Endothelial cell of umbilical vein (primary cell): ENCODE results near the gene PLPPR2. TPM values are rescaled to one million over a fixed set of nuclear protein-coding genes. Genes with fewer than 3 reads are reported as not detected.

Experiments used
- BruUV-seq: library from RNA; stranded (reverse); fragments of 400-500 nt; replicated peaks from 2 replicates; lab custom pipeline; 2021; lab: Mats Ljungman, UMichigan
- CTCF ChIA-PET: fragments of 300-600, 350-600 bp; sonication (Branson Sonifier 250); formaldehyde crosslinking; loops from one replicate; lab custom pipeline; 2021; ENCODE audit warnings: antibody characterized with exemption, inconsistent platforms; lab: Charles Lee
- POLR2A ChIA-PET: fragments of 300-600, 350-600 bp; sonication (Branson Sonifier 250); formaldehyde crosslinking; loops from one replicate; lab custom pipeline; 2021; ENCODE audit warnings: antibody characterized with exemption, inconsistent platforms; lab: Charles Lee
- DNase-seq: peaks from one replicate; pipeline ENCODE4 v3.0.0-alpha.2; 2011; ENCODE audit warnings: low read depth, low spot score
- FAIRE-seq: peaks from 2 replicates; lab custom pipeline; 2011; peaks lifted over from hg19 to GRCh38; lab: Jason Lieb, UNC
- H2AFZ ChIP-seq: 2 replicates; pipeline ENCODE4 v1.6.0; 2012; ENCODE audit warnings: low read depth, low read length, control low read depth, inconsistent platforms
- H3K27ac ChIP-seq: 2 replicates; pipeline ENCODE4 v1.5.1; 2011; ENCODE audit warnings: low read depth, mild to moderate bottlenecking, control low read depth, low read length, moderate library complexity; ENCODE audit not compliant: insufficient read depth
- H3K27me3 ChIP-seq, 2 experiments: 2 replicates each; pipeline versions ENCODE4 v1.6.0 to v1.6.1; 2011; ENCODE audit warnings: low read length in 2 of 2, mixed read lengths in 1 of 2; ENCODE audit not compliant: control insufficient read depth in 2 of 2, insufficient read depth in 2 of 2
- H3K36me3 ChIP-seq, 2 experiments: 2 replicates in 1 of 2; 3 replicates in 1 of 2; pipeline ENCODE4 v1.5.1; 2011; ENCODE audit warnings: low read length in 2 of 2, mild to moderate bottlenecking in 1 of 2, moderate library complexity in 1 of 2; ENCODE audit not compliant: control insufficient read depth in 2 of 2, insufficient read depth in 2 of 2; ENCODE audit errors: extremely low read depth in 1 of 2
- H3K4me1 ChIP-seq: 3 replicates; pipeline ENCODE4 v1.5.1; 2011; ENCODE audit warnings: mild to moderate bottlenecking, low read length; ENCODE audit not compliant: control insufficient read depth, insufficient read depth; ENCODE audit errors: extremely low read depth
- H3K4me2 ChIP-seq: 2 replicates; pipeline ENCODE4 v1.6.1; 2011; ENCODE audit warnings: low read length, control low read depth, mixed read lengths; ENCODE audit not compliant: insufficient read depth
- H3K4me3 ChIP-seq, 3 experiments: fragments of 200-600 bp in 1 of 3; sonication (generic), shearing (Covaris generic) in 1 of 3; replicated peaks in 1 of 3; 2 replicates each; pipeline ENCODE4 v1.5.1; 2011 to 2016; ENCODE audit warnings: control low read depth in 3 of 3, low read length in 3 of 3, mild to moderate bottlenecking in 2 of 3, inconsistent platforms in 1 of 3, low read depth in 1 of 3, moderate library complexity in 1 of 3; ENCODE audit not compliant: insufficient read depth in 1 of 3
- H3K79me2 ChIP-seq: 2 replicates; pipeline ENCODE4 v1.6.0; 2012; ENCODE audit warnings: low read length, inconsistent platforms; ENCODE audit not compliant: control insufficient read depth, insufficient read depth
- H3K9ac ChIP-seq: replicated peaks from 2 replicates; pipeline ENCODE3; 2011; ENCODE audit warnings: low read length, control low read depth; ENCODE audit not compliant: insufficient read depth; ENCODE audit errors: extremely low read depth
- H3K9me1 ChIP-seq: replicated peaks from 3 replicates; pipeline ENCODE4 v1.6.0; 2011; ENCODE audit warnings: mild to moderate bottlenecking, low read length; ENCODE audit not compliant: control insufficient read depth, insufficient read depth; ENCODE audit errors: extremely low read depth
- H3K9me3 ChIP-seq: replicated peaks from 2 replicates; pipeline ENCODE4 v1.5.1; 2012; ENCODE audit warnings: low read length, inconsistent platforms; ENCODE audit not compliant: control insufficient read depth, insufficient read depth
- H4K20me1 ChIP-seq: replicated peaks from 2 replicates; pipeline ENCODE3; 2011; ENCODE audit warnings: mild to moderate bottlenecking, low read length; ENCODE audit not compliant: control insufficient read depth, insufficient read depth; ENCODE audit errors: extremely low read depth
- EZH2 ChIP-seq: IDR thresholded peaks from 2 replicates; pipeline ENCODE4 v1.6.1; 2012; ENCODE audit warnings: borderline replicate concordance, low read depth, mild to moderate bottlenecking, moderate library complexity, low read length, inconsistent platforms; ENCODE audit not compliant: severe bottlenecking
- FOS ChIP-seq: IDR thresholded peaks from 2 replicates; pipeline ENCODE4 v1.6.1; 2011; ENCODE audit warnings: mild to moderate bottlenecking, low read length, moderate library complexity, borderline replicate concordance; ENCODE audit not compliant: insufficient read depth
- GATA2 ChIP-seq: IDR thresholded peaks from 2 replicates; pipeline ENCODE4 v1.7.0; 2011; ENCODE audit warnings: low read depth, mild to moderate bottlenecking, moderate library complexity, mixed read lengths, low read length; ENCODE audit not compliant: insufficient read length, insufficient read depth
- JUN ChIP-seq: IDR thresholded peaks from 2 replicates; pipeline ENCODE4 v1.6.1; 2011; ENCODE audit warnings: borderline replicate concordance, low read depth; ENCODE audit not compliant: insufficient read length, insufficient read depth
- MYC ChIP-seq: IDR thresholded peaks from one replicate; pipeline ENCODE4 v1.6.1; 2011; ENCODE audit warnings: mild to moderate bottlenecking, low read depth, low read length
- POLR2A ChIP-seq: IDR thresholded peaks from 2 replicates; pipeline ENCODE4 v1.6.1; 2012; ENCODE audit warnings: low read depth, mild to moderate bottlenecking, control low read depth, low read length
- POLR2AphosphoS5 ChIP-seq: IDR thresholded peaks from 2 replicates; pipeline ENCODE4 v1.6.1; 2012; ENCODE audit warnings: low read depth, mild to moderate bottlenecking, control low read depth, low read length, moderate library complexity; ENCODE audit not compliant: insufficient read depth
- dilution Hi-C: fragments of 300-500 bp; cut with MboI; formaldehyde crosslinking; loops from one replicate; pipeline ENCODE4 v1.15.0; 2019; ENCODE audit warnings: low sequenced_read_pairs; ENCODE audit not compliant: extremely low pct_ligation_motif_present
- intact Hi-C: fragments of 100-400 bp; cut with micrococcal nuclease; formaldehyde crosslinking; loops from one replicate; pipeline ENCODE4 v1.10.0; 2022
- polyA plus RNA-seq, 4 experiments: library from polyadenylated mRNA; depleted of rRNA in 3 of 4; stranded (reverse) in 3 of 4; unstranded in 1 of 4; fragments of >200 nt; gene quantifications; 2 replicates each; pipeline versions ENCODE4 v1.2.1 to v1.2.3, GENCODE V29; 2011 to 2012; ENCODE audit warnings: missing spikeins in 1 of 4
- total RNA-seq: library from RNA; stranded (reverse); gene quantifications from 2 replicates; pipeline ENCODE4 v1.2.3, GENCODE V29; 2021
- TF ChIP-seq, protein P1 (sequence below), 2 donors: IDR thresholded peaks; 1 replicate in 1 of 2; 2 replicates in 1 of 2; pipeline ENCODE4 v1.5.1; 2011; ENCODE audit warnings: low read length in 2 of 2, mild to moderate bottlenecking in 2 of 2, moderate library complexity in 2 of 2, control low read depth in 1 of 2, inconsistent platforms in 1 of 2, low read depth in 1 of 2; ENCODE audit not compliant: insufficient read depth in 1 of 2; ENCODE audit errors: extremely low read depth in 1 of 2
- TF ChIP-seq, protein P2 (sequence below): IDR thresholded peaks from 2 replicates; pipeline ENCODE4 v1.6.1; 2011; ENCODE audit not compliant: insufficient read depth, insufficient read length

PLPPR2 gene
- total and polyA plus RNA-seq, 2 donors (not counting 3 experiments of a cell fraction or from before 2014, with no cell fraction given) = 23.7 to 28.7 TPM

DNA sequence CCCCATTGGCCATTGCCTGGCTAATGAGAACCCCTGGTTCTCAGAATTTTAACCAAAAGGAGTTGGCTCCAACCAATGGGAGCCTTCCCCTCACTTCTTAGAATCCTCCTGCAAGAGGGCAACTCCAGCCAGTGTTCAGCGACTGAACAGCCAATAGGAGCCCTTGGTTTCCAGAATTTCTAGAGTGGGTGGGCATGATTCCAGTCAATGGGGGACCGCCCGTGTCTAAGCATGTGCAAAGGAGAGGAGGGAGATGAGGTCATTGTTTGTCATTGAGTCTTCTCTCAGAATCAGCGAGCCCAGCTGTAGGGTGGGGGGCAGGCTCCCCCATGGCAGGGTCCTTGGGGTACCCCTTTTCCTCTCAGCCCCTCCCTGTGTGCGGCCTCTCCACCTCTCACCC is 9.7 kb downstream of the PLPPR2 start:
- FAIRE-seq (no peak), DNase-seq (no peak)
- Histone ChIP-seq H3K27me3 (no peaks in the 10 kb centered on the region), H4K20me1 (no peaks in the 10 kb centered on the region), H3K4me3 (no peak overlapping the region), H3K9ac (no peak overlapping the region), H3K9me1 (no peaks in the 10 kb centered on the region), H3K79me2 (no peaks in the 10 kb centered on the region), H3K36me3 (peaks cover 0 to 9% of the 10 kb centered on the region in 2 experiments), H3K9me3 (no peaks in the 10 kb centered on the region), H3K4me1 (no peaks in the 10 kb centered on the region), H2AFZ (no peak overlapping the region), H3K27ac (no peak overlapping the region), H3K4me2 (no peak overlapping the region)
- TF ChIP-seq POLR2A = no peak
- TF ChIP-seq JUN = no peak
- no peak for TF ChIP-seq EZH2
- TF ChIP-seq FOS = no peak
- TF ChIP-seq, protein P1, sequence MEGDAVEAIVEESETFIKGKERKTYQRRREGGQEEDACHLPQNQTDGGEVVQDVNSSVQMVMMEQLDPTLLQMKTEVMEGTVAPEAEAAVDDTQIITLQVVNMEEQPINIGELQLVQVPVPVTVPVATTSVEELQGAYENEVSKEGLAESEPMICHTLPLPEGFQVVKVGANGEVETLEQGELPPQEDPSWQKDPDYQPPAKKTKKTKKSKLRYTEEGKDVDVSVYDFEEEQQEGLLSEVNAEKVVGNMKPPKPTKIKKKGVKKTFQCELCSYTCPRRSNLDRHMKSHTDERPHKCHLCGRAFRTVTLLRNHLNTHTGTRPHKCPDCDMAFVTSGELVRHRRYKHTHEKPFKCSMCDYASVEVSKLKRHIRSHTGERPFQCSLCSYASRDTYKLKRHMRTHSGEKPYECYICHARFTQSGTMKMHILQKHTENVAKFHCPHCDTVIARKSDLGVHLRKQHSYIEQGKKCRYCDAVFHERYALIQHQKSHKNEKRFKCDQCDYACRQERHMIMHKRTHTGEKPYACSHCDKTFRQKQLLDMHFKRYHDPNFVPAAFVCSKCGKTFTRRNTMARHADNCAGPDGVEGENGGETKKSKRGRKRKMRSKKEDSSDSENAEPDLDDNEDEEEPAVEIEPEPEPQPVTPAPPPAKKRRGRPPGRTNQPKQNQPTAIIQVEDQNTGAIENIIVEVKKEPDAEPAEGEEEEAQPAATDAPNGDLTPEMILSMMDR (IDR thresholded peaks at IDR 0.05; ENCODE audit: extremely low read depth in 1 of 2, insufficient read depth in 1 of 2, low read depth in 1 of 2, low read length in 2 of 2) = no peak
- TF ChIP-seq, protein P2, sequence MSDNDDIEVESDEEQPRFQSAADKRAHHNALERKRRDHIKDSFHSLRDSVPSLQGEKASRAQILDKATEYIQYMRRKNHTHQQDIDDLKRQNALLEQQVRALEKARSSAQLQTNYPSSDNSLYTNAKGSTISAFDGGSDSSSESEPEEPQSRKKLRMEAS = no peak
- no peak for TF ChIP-seq POLR2AphosphoS5
- TF ChIP-seq GATA2 = no peak
- TF ChIP-seq MYC = no peak
- no TSS peak for BruUV-seq
- intact Hi-C loops (no loop called here), dilution Hi-C loops (no loop called here)
- CTCF ChIA-PET = no interaction called here
- POLR2A ChIA-PET = no interaction called here
